Activated naive CD4-positive, alpha-beta T cell treated with anti-CD3 and anti-CD28 coated beads, Interleukin-2, amount 10 ng/mL, durations not matched to agents 7 days and 5 days (primary cell): Measurements from ENCODE around the gene CA10.

Source experiments
- CTCF ChIA-PET: fragments of 350-600 bp; sonication (Branson Sonifier 250); formaldehyde crosslinking; loops from one replicate; lab custom pipeline; 2021; ENCODE audit warnings: antibody characterized with exemption; lab: Charles Lee
- DNase-seq: peaks from one replicate; pipeline ENCODE4 v3.0.0-alpha.2; 2020
- H3K27ac Mint-ChIP-seq: one replicate; pipeline ENCODE4 v1.8.0; 2021; ENCODE audit warnings: mild to moderate bottlenecking, moderate library complexity, mixed read lengths
- H3K27me3 Mint-ChIP-seq: one replicate; pipeline ENCODE4 v1.8.0; 2021; ENCODE audit warnings: mild to moderate bottlenecking, mixed read lengths
- H3K36me3 Mint-ChIP-seq: one replicate; pipeline ENCODE4 v1.8.0; 2021; ENCODE audit warnings: mixed read lengths
- H3K4me1 Mint-ChIP-seq: one replicate; pipeline ENCODE4 v1.8.0; 2021; ENCODE audit warnings: mixed read lengths
- H3K4me3 Mint-ChIP-seq: one replicate; pipeline ENCODE4 v1.8.0; 2021; ENCODE audit warnings: mild to moderate bottlenecking, moderate library complexity, mixed read lengths
- H3K9me3 Mint-ChIP-seq: one replicate; pipeline ENCODE4 v1.8.0; 2021; ENCODE audit warnings: mixed read lengths

Gene CA10

GRCh38 chr17:52155301-52155700 lies 3.2 kb downstream of the CA10 start:
- no peak for DNase-seq
- Mint-ChIP-seq H3K4me1 (peaks cover 4% of the 10 kb centered on the region), H3K27ac (no peak overlapping the region), H3K9me3 (no peaks in the 10 kb centered on the region), H3K36me3 (no peaks in the 10 kb centered on the region), H3K27me3 (peaks cover 46% of the 10 kb centered on the region), H3K4me3 (no peak overlapping the region)
- CTCF ChIA-PET = no interaction called here

GRCh38 chr17:52154466-52154865 lies 4.0 kb downstream of the CA10 start:
- CTCF ChIA-PET = no interaction called here
- no peak for DNase-seq
- H3K4me3 Mint-ChIP-seq = no peak overlapping the region
- no peaks in the 10 kb centered on the region for H3K36me3 Mint-ChIP-seq
- H3K9me3 Mint-ChIP-seq = no peaks in the 10 kb centered on the region
- H3K27me3 Mint-ChIP-seq = peaks cover 37% of the 10 kb centered on the region
- H3K4me1 Mint-ChIP-seq = peaks cover 4% of the 10 kb centered on the region
- no peak overlapping the region for H3K27ac Mint-ChIP-seq

GRCh38 chr17:52150935-52151334 lies 7.6 kb downstream of the CA10 start:
- no peaks in the 10 kb centered on the region for H3K9me3 Mint-ChIP-seq
- CTCF ChIA-PET = no interaction called here
- H3K27me3 Mint-ChIP-seq = peaks cover 2% of the 10 kb centered on the region
- DNase-seq = no peak
- peaks cover 6% of the 10 kb centered on the region for H3K4me1 Mint-ChIP-seq
- H3K36me3 Mint-ChIP-seq = no peaks in the 10 kb centered on the region
- H3K27ac Mint-ChIP-seq = no peak overlapping the region
- H3K4me3 Mint-ChIP-seq = no peak overlapping the region

GRCh38 chr17:52149626-52150025 lies 8.9 kb downstream of the CA10 start:
- Mint-ChIP-seq H3K4me3 (no peak overlapping the region), H3K27ac (no peak overlapping the region), H3K36me3 (no peaks in the 10 kb centered on the region), H3K9me3 (no peaks in the 10 kb centered on the region), H3K4me1 (peaks cover 6% of the 10 kb centered on the region), H3K27me3 (no peaks in the 10 kb centered on the region)
- no peak for DNase-seq
- CTCF ChIA-PET = no interaction called here

- no peaks in the 10 kb centered on the region for H3K9me3 Mint-ChIP-seq
- CTCF ChIA-PET = no interaction called here
- H3K36me3 Mint-ChIP-seq = no peaks in the 10 kb centered on the region
- no peaks in the 10 kb centered on the region for H3K27me3 Mint-ChIP-seq
- no peak overlapping the region for H3K27ac Mint-ChIP-seq
- H3K4me3 Mint-ChIP-seq = no peak overlapping the region
- no peak for DNase-seq
- H3K4me1 Mint-ChIP-seq = peaks cover 6% of the 10 kb centered on the region
Observed at GRCh38 chr17:52148969-52149351, 9.6 kb downstream of the CA10 start.

- Mint-ChIP-seq H3K4me3 (no peak overlapping the region), H3K9me3 (no peaks in the 10 kb centered on the region), H3K36me3 (no peaks in the 10 kb centered on the region), H3K27ac (no peak overlapping the region), H3K27me3 (no peaks in the 10 kb centered on the region), H3K4me1 (peaks cover 6% of the 10 kb centered on the region)
- DNase-seq = no peak
- CTCF ChIA-PET = no interaction called here
Observed at GRCh38 chr17:52148288-52148968, 10.1 kb downstream of the CA10 start.

GRCh38 chr17:52147872-52148271 lies 10.6 kb downstream of the CA10 start:
- Mint-ChIP-seq H3K27ac (no peak overlapping the region), H3K4me3 (no peak overlapping the region)

GRCh38 chr17:52147431-52147830 lies 11.1 kb downstream of the CA10 start:
- DNase-seq = no peak
- no peaks in the 10 kb centered on the region for H3K36me3 Mint-ChIP-seq
- no peak overlapping the region for H3K27ac Mint-ChIP-seq
- CTCF ChIA-PET = no interaction called here
- no peaks in the 10 kb centered on the region for H3K27me3 Mint-ChIP-seq
- H3K4me3 Mint-ChIP-seq = no peak overlapping the region
- H3K4me1 Mint-ChIP-seq = peaks cover 6% of the 10 kb centered on the region
- no peaks in the 10 kb centered on the region for H3K9me3 Mint-ChIP-seq

More at GRCh38 chr17:52147872-52148271, 10.6 kb downstream of the CA10 start:
- no peaks in the 10 kb centered on the region for H3K27me3 Mint-ChIP-seq
- no peak for DNase-seq
- H3K4me1 Mint-ChIP-seq = peaks cover 6% of the 10 kb centered on the region
- no peaks in the 10 kb centered on the region for H3K9me3 Mint-ChIP-seq
- CTCF ChIA-PET = no interaction called here
- H3K36me3 Mint-ChIP-seq = no peaks in the 10 kb centered on the region

GRCh38 chr17:52145476-52145875 lies 13.0 kb downstream of the CA10 start:
- CTCF ChIA-PET = no interaction called here
- peaks cover 6% of the 10 kb centered on the region for H3K4me1 Mint-ChIP-seq
- H3K27ac Mint-ChIP-seq = no peak overlapping the region
- no peaks in the 10 kb centered on the region for H3K9me3 Mint-ChIP-seq
- DNase-seq = no peak
- no peaks in the 10 kb centered on the region for H3K27me3 Mint-ChIP-seq
- no peak overlapping the region for H3K4me3 Mint-ChIP-seq
- no peaks in the 10 kb centered on the region for H3K36me3 Mint-ChIP-seq

- H3K27ac Mint-ChIP-seq = no peak overlapping the region
- H3K36me3 Mint-ChIP-seq = no peaks in the 10 kb centered on the region
- H3K4me3 Mint-ChIP-seq = no peak overlapping the region
- no peak for DNase-seq
- CTCF ChIA-PET = no interaction called here
- H3K4me1 Mint-ChIP-seq = peaks cover 6% of the 10 kb centered on the region
- no peaks in the 10 kb centered on the region for H3K27me3 Mint-ChIP-seq
- H3K9me3 Mint-ChIP-seq = no peaks in the 10 kb centered on the region
Observed at GRCh38 chr17:52143542-52143941, 15.0 kb downstream of the CA10 start.

- H3K9me3 Mint-ChIP-seq = no peaks in the 10 kb centered on the region
- no peaks in the 10 kb centered on the region for H3K27me3 Mint-ChIP-seq
- no peaks in the 10 kb centered on the region for H3K36me3 Mint-ChIP-seq
- DNase-seq = no peak
- H3K4me1 Mint-ChIP-seq = no peaks in the 10 kb centered on the region
- CTCF ChIA-PET = no interaction called here
- no peak overlapping the region for H3K27ac Mint-ChIP-seq
- H3K4me3 Mint-ChIP-seq = no peak overlapping the region
Observed at GRCh38 chr17:52140601-52141000, 17.9 kb downstream of the CA10 start.

- no peak overlapping the region for H3K4me3 Mint-ChIP-seq
- H3K27me3 Mint-ChIP-seq = no peaks in the 10 kb centered on the region
- H3K27ac Mint-ChIP-seq = no peak overlapping the region
- CTCF ChIA-PET = no interaction called here
- no peak for DNase-seq
- H3K9me3 Mint-ChIP-seq = no peaks in the 10 kb centered on the region
- H3K36me3 Mint-ChIP-seq = no peaks in the 10 kb centered on the region
- H3K4me1 Mint-ChIP-seq = no peaks in the 10 kb centered on the region
Observed at GRCh38 chr17:52138752-52139151, 19.8 kb downstream of the CA10 start.

GRCh38 chr17:52138350-52138749 lies 20.2 kb downstream of the CA10 start:
- no peaks in the 10 kb centered on the region for H3K4me1 Mint-ChIP-seq
- H3K9me3 Mint-ChIP-seq = no peaks in the 10 kb centered on the region
- no peaks in the 10 kb centered on the region for H3K27me3 Mint-ChIP-seq
- no peak overlapping the region for H3K27ac Mint-ChIP-seq
- DNase-seq = no peak
- CTCF ChIA-PET = no interaction called here
- no peak overlapping the region for H3K4me3 Mint-ChIP-seq
- H3K36me3 Mint-ChIP-seq = no peaks in the 10 kb centered on the region

GRCh38 chr17:52136166-52136565 lies 22.3 kb downstream of the CA10 start:
- Mint-ChIP-seq H3K27me3 (no peaks in the 10 kb centered on the region), H3K4me3 (no peak overlapping the region), H3K27ac (no peak overlapping the region), H3K9me3 (no peaks in the 10 kb centered on the region), H3K4me1 (no peaks in the 10 kb centered on the region), H3K36me3 (no peaks in the 10 kb centered on the region)
- CTCF ChIA-PET = interaction anchor here (1.0 kb wide), 1 partner anchor 30 kb away, joined by 5 read pairs; no protein-coding TSS in a partner anchor
- no peak for DNase-seq

- Mint-ChIP-seq H3K4me1 (no peaks in the 10 kb centered on the region), H3K9me3 (no peaks in the 10 kb centered on the region), H3K27me3 (no peaks in the 10 kb centered on the region), H3K4me3 (no peak overlapping the region), H3K27ac (no peak overlapping the region), H3K36me3 (no peaks in the 10 kb centered on the region)
- CTCF ChIA-PET = no interaction called here
- no peak for DNase-seq
Observed at GRCh38 chr17:52134641-52135040, 23.9 kb downstream of the CA10 start.
